CD14-positive monocyte (primary cell): Measurements from ENCODE around the gene SYCP2L. TPM values are rescaled to one million over a fixed set of nuclear protein-coding genes. Genes with fewer than 3 reads are reported as not detected.

Source experiments
- DNase-seq, 3 donors: peaks; one replicate each; pipeline ENCODE4 v3.0.0-alpha.2; 2011 to 2022
- H2AFZ ChIP-seq: 2 replicates; pipeline ENCODE4 v1.6.0; 2012; ENCODE audit warnings: mild to moderate bottlenecking, low read depth, low read length, inconsistent platforms; ENCODE audit not compliant: insufficient read depth, poor library complexity, severe bottlenecking
- H3K27ac ChIP-seq, 2 donors: 1 replicate in 1 of 2; 2 replicates in 1 of 2; pipeline ENCODE4 v1.5.1; 2012 to 2013; ENCODE audit warnings: low read length in 2 of 2, control low read depth in 1 of 2, inconsistent platforms in 1 of 2, low read depth in 1 of 2, mild to moderate bottlenecking in 1 of 2
- H3K27me3 ChIP-seq, 2 donors: one replicate each; pipeline versions ENCODE4 v1.6.0 to v1.6.1; 2011 to 2013; ENCODE audit warnings: low read length in 2 of 2; ENCODE audit not compliant: control insufficient read depth in 2 of 2, insufficient read depth in 2 of 2
- H3K36me3 ChIP-seq, 2 donors: replicated peaks in 1 of 2; 1 replicate in 1 of 2; 2 replicates in 1 of 2; pipeline versions ENCODE4 v1.5.1 to v1.6.1; 2012 to 2013; ENCODE audit warnings: low read length in 2 of 2, control low read depth in 1 of 2, inconsistent platforms in 1 of 2, mild to moderate bottlenecking in 1 of 2; ENCODE audit not compliant: insufficient read depth in 2 of 2, control insufficient read depth in 1 of 2
- H3K4me1 ChIP-seq, 2 donors: 1 replicate in 1 of 2; 2 replicates in 1 of 2; pipeline versions ENCODE4 v1.5.1 to v1.6.1; 2012 to 2013; ENCODE audit warnings: low read length in 2 of 2, control low read depth in 1 of 2, inconsistent platforms in 1 of 2, mild to moderate bottlenecking in 1 of 2, moderate library complexity in 1 of 2; ENCODE audit not compliant: insufficient read depth in 2 of 2, control insufficient read depth in 1 of 2
- H3K4me2 ChIP-seq: replicated peaks from 2 replicates; pipeline ENCODE3; 2012; ENCODE audit warnings: low read length, moderate library complexity, mild to moderate bottlenecking; ENCODE audit not compliant: poor library complexity, severe bottlenecking; ENCODE audit errors: extremely low read depth
- H3K4me3 ChIP-seq, 3 experiments: fragments of 200-600 bp in 1 of 3; sonication (generic) in 1 of 3; replicated peaks in 1 of 3; 1 replicate in 2 of 3; 2 replicates in 1 of 3; pipeline ENCODE4 v1.5.1; 2011 to 2013; ENCODE audit warnings: low read length in 3 of 3, mild to moderate bottlenecking in 3 of 3, control low read depth in 2 of 3, low read depth in 2 of 3, inconsistent platforms in 1 of 3, moderate library complexity in 1 of 3
- H3K79me2 ChIP-seq: 2 replicates; pipeline ENCODE4 v1.6.0; 2012; ENCODE audit warnings: mild to moderate bottlenecking, control low read depth, inconsistent platforms, low read length, moderate library complexity; ENCODE audit not compliant: insufficient read depth
- H3K9ac ChIP-seq: 2 replicates; pipeline ENCODE4 v1.6.0; 2017; ENCODE audit warnings: low read length, mild to moderate bottlenecking; ENCODE audit not compliant: insufficient read depth, poor library complexity, severe bottlenecking
- H3K9me3 ChIP-seq, 2 donors: replicated peaks in 1 of 2; 1 replicate in 1 of 2; 2 replicates in 1 of 2; pipeline versions ENCODE4 v1.5.1 to v1.6.1; 2012 to 2013; ENCODE audit warnings: low read length in 2 of 2, control low read depth in 1 of 2; ENCODE audit not compliant: control insufficient read depth in 1 of 2, insufficient read depth in 1 of 2
- H4K20me1 ChIP-seq: 2 replicates; pipeline ENCODE4 v1.6.0; 2012; ENCODE audit warnings: mild to moderate bottlenecking, low read length, control low read depth, moderate library complexity; ENCODE audit not compliant: insufficient read depth
- H3K27ac Mint-ChIP-seq, 7 donors: one replicate each; pipeline ENCODE4 v1.8.0; 2020; ENCODE audit warnings: mild to moderate bottlenecking in 7 of 7, mixed read lengths in 7 of 7, moderate library complexity in 6 of 7, inconsistent platforms in 2 of 7
- H3K27me3 Mint-ChIP-seq, 3 donors: one replicate each; pipeline ENCODE4 v1.8.0; 2021 to 2022; ENCODE audit warnings: low read depth in 3 of 3, mild to moderate bottlenecking in 3 of 3, mixed read lengths in 3 of 3, moderate library complexity in 3 of 3, inconsistent platforms in 1 of 3
- H3K36me3 Mint-ChIP-seq, 2 donors: one replicate each; pipeline ENCODE4 v1.8.0; 2020; ENCODE audit warnings: mixed read lengths in 2 of 2, inconsistent platforms in 1 of 2, mild to moderate bottlenecking in 1 of 2
- H3K4me1 Mint-ChIP-seq: one replicate; pipeline ENCODE4 v1.8.0; 2020; ENCODE audit warnings: mild to moderate bottlenecking, mixed read lengths
- H3K4me3 Mint-ChIP-seq, 2 donors: one replicate each; pipeline ENCODE4 v1.8.0; 2020; ENCODE audit warnings: mild to moderate bottlenecking in 2 of 2, mixed read lengths in 2 of 2, moderate library complexity in 1 of 2
- H3K9me3 Mint-ChIP-seq, 7 donors: one replicate each; pipeline ENCODE4 v1.8.0; 2020 to 2022; ENCODE audit warnings: mixed read lengths in 7 of 7, mild to moderate bottlenecking in 6 of 7, moderate library complexity in 6 of 7, inconsistent platforms in 2 of 7
- WGBS: methylation state at CpG from one replicate; pipeline ENCODE4 v1.1.5; 2013; ENCODE audit warnings: missing lambda C conversion rate; ENCODE audit not compliant: insufficient coverage; 5-methylcytosine and 5-hydroxymethylcytosine counted together
- intact Hi-C, 2 donors: fragments of 100-400 bp; cut with micrococcal nuclease; formaldehyde crosslinking; loops; one replicate each; pipeline versions ENCODE4 v1.15.0 to v1.15.1; 2023
- polyA plus RNA-seq, 3 donors: library from polyadenylated mRNA; depleted of rRNA in 1 of 3; unstranded in 2 of 3; stranded (reverse) in 1 of 3; fragments of 300-500 nt in 2 of 3; fragments of >200 nt in 1 of 3; fragmentation: Illumina TruSeq in 2 of 3; gene quantifications; 1 replicate in 2 of 3; 2 replicates in 1 of 3; pipeline ENCODE4 v1.2.3, GENCODE V29; 2012 to 2021
- TF ChIP-seq, protein P1 (sequence below): fragments of 200-600 bp; IDR thresholded peaks from one replicate; pipeline ENCODE4 v1.8.0; 2022; ENCODE audit warnings: antibody characterized with exemption, mild to moderate bottlenecking

The SYCP2L gene
- polyA plus RNA-seq, 3 donors, result 0.08 TPM; not detected in 2

GRCh38 chr6:10854922-10855632 is 31.8 kb upstream of the SYCP2L start:
- Histone ChIP-seq H3K4me2 (no peak overlapping the region), H3K27me3 (no peaks in the 10 kb centered on the region), H4K20me1 (no peaks in the 10 kb centered on the region), H3K4me1 (no peaks in the 10 kb centered on the region), H2AFZ (no peak overlapping the region), H3K27ac (no peak overlapping the region), H3K9ac (no peak overlapping the region), H3K36me3 (no peaks in the 10 kb centered on the region), H3K9me3 (peaks cover 11 to 24% of the 10 kb centered on the region in 2 donors), H3K79me2 (no peaks in the 10 kb centered on the region), H3K4me3 (no peak overlapping the region)
- TF ChIP-seq, protein P1, sequence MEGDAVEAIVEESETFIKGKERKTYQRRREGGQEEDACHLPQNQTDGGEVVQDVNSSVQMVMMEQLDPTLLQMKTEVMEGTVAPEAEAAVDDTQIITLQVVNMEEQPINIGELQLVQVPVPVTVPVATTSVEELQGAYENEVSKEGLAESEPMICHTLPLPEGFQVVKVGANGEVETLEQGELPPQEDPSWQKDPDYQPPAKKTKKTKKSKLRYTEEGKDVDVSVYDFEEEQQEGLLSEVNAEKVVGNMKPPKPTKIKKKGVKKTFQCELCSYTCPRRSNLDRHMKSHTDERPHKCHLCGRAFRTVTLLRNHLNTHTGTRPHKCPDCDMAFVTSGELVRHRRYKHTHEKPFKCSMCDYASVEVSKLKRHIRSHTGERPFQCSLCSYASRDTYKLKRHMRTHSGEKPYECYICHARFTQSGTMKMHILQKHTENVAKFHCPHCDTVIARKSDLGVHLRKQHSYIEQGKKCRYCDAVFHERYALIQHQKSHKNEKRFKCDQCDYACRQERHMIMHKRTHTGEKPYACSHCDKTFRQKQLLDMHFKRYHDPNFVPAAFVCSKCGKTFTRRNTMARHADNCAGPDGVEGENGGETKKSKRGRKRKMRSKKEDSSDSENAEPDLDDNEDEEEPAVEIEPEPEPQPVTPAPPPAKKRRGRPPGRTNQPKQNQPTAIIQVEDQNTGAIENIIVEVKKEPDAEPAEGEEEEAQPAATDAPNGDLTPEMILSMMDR, result no peak
- H3K36me3 Mint-ChIP-seq, result no peaks in the 10 kb centered on the region
- H3K9me3 Mint-ChIP-seq, result peaks cover 13 to 36% (median 27%) of the 10 kb centered on the region in 7 donors
- peaks cover 3 to 13% (median 8%) of the 10 kb centered on the region in 3 donors for H3K27me3 Mint-ChIP-seq
- H3K4me3 Mint-ChIP-seq, result no peak overlapping the region
- H3K4me1 Mint-ChIP-seq, result peaks cover 2% of the 10 kb centered on the region
- DNase-seq, result no peak
- peak overlapping the region in 1 of 7 donors; percentile 20 for H3K27ac Mint-ChIP-seq
- intact Hi-C loops, result no loop called here
- 90% methylated on average over 6 of the region's 7 CpGs for WGBS

- DNase-seq, result no peak
- H3K4me2 ChIP-seq, result no peak overlapping the region
- H3K4me3 ChIP-seq, result no peak overlapping the region
- H3K4me1 Mint-ChIP-seq, result peaks cover 2% of the 10 kb centered on the region
- no peaks in the 10 kb centered on the region for H3K4me1 ChIP-seq
- TF ChIP-seq, protein P1, result no peak
- peaks cover 13 to 33% (median 30%) of the 10 kb centered on the region in 7 donors for H3K9me3 Mint-ChIP-seq
- H3K36me3 ChIP-seq, result no peaks in the 10 kb centered on the region
- H3K9ac ChIP-seq, result no peak overlapping the region
- no peak overlapping the region for H3K27ac ChIP-seq
- H4K20me1 ChIP-seq, result no peaks in the 10 kb centered on the region
- H3K9me3 ChIP-seq, result peaks cover 11 to 23% of the 10 kb centered on the region in 2 donors
- H2AFZ ChIP-seq, result no peak overlapping the region
- intact Hi-C loops, result no loop called here
- no CpG with 5 or more reads among the region's 2 CpGs for WGBS
- H3K4me3 Mint-ChIP-seq, result no peak overlapping the region
- H3K27me3 Mint-ChIP-seq, result peaks cover 0 to 7% (median 4%) of the 10 kb centered on the region in 3 donors
- no peak overlapping the region for H3K27ac Mint-ChIP-seq
- no peaks in the 10 kb centered on the region for H3K27me3 ChIP-seq
- no peaks in the 10 kb centered on the region for H3K79me2 ChIP-seq
- H3K36me3 Mint-ChIP-seq, result no peaks in the 10 kb centered on the region
Measured at GRCh38 chr6:10857259-10857658, 29.6 kb upstream of the SYCP2L start.
